ENCODE measurements around the gene MRPL9.

MRPL9 gene

DNA sequence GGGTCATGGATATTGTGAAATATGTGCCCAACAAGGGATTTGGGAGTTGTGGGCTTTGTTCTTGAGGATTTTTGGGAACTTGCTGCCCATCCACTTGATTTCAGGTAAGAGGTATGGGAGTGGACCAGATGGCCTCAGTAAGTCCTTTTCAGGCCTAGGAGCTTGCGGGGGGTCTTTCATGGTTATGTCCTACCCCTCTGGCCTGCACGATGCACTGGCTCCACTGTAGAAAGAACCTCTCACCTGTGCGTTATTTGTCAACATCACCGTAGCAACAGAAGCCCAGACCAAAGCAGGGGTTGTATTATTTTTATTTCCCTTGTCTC, 33.4 kb downstream of the MRPL9 start:
- no peak for DNase-seq (ENCODE audit: low spot score)

DNA sequence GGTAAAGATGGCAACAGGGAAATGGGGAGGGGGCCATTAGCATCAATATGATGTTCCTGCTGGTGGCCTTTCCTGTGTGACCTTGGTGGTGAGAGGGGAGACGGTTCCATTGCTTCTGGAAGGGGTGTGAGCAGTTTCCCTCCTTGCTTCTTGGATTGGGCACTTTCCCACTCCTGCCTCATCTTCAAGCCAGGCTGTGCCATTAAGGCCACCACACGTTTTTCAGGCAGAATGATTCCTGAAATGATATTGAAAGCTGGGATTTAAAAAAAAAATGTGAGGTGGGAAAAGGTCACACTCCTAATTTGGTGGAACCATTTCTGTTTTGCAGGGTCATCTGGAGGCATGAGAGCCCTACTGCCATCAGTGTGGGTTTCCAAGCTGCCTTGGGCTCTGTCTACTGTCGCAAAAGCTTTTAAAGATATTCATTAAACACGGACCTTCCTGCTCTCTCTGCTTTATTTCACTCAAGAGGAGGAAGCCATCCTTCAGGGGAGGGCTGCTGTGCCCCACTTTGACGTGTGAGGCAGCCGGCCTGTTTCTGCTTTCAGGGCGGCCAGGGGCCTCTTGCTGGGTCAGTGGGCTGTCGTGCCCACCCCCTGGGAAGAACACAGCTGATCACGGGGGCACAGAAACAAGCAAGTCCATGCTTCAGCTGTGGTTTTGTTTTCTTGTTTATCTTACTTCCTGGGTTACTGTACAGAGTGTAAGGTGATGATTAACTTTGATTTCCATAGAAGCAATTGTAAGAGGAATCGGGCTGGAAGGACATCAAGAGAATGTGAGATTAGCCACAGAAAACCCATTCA, 33.9 kb downstream of the MRPL9 start:
- DNase-seq (ENCODE audit: low spot score), result no peak

DNA sequence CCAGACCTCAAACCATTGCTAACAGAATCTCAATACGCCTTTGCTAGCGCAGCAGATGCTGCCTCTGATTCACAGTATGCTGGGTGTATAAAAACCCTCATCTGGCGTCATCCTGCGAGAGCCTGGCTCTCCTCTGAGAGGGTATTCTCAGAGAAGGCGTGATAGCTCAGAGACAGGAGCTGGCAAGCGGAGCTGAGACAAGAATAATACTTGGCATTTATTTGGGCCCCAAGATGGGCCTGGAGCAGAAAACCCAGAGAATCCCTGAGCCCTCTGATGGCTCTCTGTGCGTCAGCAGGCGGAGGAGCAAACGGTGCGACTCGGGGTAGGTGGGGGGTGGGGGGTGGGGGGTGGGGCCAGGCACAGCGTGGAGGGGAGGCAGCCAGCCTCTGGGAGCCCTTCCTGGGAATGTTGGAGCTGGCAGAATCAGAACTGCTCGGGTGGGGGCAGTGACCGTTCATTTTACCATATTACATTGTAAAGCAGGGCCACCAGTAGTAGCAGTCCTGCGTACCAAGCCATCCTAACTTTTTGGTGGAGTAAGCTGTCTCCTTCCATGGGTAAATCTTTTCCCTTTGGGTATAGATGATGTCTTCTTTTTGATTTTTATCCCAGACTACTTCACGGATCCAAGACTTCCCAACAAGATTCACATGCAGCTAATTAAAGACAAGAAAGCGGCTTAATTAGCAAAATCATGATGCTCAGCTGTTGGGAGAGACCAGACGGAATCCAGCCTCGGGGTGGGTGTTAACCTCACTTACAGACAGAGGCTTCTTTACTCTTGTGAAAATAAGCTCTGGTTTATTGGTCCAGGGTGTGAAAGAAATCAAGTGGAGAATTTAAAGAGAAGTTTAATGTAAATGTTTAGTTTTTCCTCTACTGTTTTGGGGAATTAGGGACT, 34.9 kb downstream of the MRPL9 start:
- DNase-seq (ENCODE audit: low spot score), result no peak

DNA sequence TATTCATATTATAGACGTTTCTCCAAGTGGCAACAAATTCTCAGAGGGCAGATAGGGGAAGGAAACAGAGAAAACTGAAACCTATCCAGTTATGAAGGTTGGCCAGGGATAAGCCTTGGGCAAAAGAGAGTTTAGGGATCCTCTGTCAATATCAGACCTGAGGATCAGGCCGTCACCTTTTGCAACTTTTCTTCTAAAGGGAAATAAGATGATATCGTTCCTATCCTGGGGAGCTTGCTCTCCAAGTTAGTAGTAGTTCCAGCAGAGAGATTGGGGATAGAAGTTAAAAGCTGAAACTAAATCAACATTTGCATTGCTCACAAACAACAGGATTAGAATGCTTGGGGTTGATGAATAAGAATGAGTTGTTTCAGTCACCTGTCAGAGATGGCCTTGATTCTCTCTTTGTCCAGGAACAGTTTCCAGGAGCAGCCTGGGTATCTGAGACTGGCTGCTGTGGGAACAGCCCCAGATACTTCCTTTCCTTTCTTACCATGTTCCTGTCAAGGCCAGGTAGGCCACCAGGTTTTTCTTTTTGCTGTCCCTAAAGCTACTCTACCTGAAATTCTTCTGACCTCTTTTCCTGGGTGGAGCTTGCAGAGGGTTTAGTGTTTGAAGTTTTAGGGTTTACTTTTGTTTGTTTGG, 39.4 kb downstream of the MRPL9 start:
- DNase-seq (ENCODE audit: low spot score), result no peak

DNA sequence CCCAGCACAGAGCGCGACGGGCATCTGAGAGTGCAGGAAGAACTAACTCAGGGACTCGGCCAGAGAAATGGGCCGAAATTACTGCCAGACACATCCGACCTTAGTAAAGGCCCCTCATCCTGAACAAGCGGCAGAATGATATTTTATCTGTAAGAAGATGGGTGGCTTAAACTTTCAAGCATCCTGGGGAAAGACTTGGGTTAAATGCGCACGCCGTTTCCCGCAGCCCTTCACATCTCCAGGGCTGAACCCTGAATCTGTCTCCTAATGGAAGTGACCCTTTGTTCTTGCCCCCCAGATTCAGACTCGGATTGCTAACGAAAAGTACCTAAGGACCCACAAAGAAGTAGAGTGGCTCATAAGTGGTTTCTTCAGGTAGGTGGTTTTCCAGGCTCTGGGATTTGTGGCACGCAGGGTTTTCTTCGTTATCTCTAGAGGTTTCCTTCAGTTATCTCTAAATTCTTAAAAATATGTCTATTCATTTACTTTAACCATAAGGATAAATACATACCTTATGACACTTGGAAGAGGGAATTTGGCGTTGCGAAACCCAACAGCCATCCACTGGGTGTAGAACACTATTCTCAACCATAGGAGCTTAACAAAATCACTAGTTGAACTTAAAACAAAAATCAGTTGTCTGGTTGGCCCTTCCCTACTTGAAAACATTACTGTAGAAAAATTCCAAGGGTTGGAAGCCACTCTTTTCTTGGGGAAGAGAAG, 41.3 kb downstream of the MRPL9 start:
- DNase-seq (ENCODE audit: low spot score), result no peak

DNA sequence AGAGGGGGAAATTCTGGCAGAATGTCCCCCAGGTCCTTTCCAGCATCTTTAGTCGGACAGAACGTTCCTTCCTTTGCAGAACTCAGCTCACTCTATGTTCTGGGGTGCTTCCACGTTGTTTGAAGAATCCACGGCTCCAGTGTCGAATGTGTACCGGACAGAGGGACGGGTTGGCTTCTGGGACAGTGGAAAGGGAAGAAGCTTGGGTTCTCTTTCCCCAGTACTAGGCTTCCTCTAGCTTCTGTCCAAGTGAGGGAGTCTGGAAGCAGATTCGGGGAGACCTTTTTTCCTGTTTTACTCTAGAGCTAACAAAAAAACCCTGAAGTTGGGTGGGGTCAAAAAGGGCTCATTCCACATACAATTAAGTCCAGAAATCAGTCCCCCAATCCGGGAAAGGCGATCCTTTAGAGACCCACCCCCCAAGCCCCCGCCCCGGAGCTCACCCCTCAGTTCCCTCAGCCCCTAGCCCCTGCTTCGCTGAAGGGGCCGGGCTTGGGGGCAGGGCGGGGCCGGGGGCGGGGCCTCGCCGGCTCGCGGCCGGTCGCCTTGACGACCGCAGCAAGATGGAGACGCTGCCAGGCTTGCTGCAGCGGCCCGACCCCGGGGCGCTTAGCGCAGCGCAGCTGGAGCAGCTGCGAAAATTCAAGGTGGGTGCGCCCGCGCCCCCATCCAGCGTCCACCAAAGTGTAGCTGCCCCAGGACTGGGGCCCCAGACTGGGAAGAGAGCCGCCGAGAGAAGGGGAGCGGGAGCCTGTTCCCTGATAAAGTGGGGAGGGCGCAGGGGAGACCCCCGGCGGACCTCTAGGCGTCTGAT, 42.1 kb downstream of the MRPL9 start, which contains the start of gene RIIAD1:
Gene RIIAD1, plus strand, starts transcription at position 549 of the 814 bp plus-strand sequence. Its CDS starts 15 bp downstream, at position 564.
- peak; percentile 41 for DNase-seq (ENCODE audit: low spot score)

DNA sequence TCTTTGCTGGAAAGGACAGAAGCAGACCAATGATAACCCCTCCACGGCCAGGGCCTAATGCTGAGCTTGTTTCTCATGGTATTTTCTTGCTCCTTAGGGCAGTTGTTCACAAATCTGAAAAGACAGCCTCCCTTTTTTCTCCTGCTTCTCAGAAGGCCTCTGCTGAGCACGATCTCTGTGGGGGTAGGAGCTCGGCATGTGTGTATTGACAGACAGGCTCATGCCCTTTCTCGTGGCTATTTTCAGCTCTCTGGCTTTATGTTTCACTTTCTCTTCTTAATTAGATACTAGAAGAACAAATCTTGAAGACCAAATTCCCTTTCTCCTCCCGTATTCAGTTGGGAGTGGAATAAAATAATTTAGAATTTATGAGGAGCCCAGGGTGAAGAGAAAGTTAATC, 42.7 kb downstream of the MRPL9 start:
- DNase-seq (ENCODE audit: low spot score), result no peak

DNA sequence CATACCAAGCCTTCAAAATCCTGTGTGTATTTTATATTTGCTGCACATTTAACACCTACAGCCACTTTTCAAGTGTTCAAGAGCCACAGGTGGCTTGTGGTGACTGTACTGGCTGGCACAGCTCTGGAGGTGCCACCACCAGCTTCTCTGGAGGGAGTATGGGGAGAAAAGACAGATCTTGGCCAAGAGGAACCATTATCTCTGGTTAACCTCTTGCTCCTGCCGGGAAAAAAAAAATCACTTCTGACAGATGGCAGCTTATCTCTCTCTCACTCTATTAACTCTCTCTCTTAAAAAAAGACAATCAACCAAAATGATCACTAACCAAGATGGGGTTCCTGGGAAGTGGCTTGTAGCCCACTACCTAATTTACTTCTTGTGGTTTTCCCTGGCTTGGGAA, 43.2 kb downstream of the MRPL9 start:
- DNase-seq (ENCODE audit: low spot score), result no peak

DNA sequence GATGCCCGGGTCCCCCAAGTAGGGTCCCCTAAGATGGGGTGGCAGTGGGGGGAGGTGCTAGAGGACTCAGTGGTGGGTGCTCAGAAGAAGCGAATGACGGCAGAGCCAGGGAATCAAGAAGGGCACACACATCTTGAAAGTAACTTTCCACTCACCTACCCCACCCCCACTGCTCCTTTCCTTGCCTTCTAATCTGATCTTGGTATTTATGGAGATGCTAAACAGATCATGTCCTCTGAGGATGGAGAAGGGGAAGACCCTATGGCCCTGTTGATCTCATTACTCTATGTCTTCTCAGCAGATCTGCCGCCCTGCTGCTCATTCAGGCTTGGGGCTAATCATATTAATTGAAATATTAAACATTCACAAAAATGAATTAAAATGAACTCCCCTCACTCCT, 44.6 kb downstream of the MRPL9 start:
- no peak for DNase-seq (ENCODE audit: low spot score)

DNA sequence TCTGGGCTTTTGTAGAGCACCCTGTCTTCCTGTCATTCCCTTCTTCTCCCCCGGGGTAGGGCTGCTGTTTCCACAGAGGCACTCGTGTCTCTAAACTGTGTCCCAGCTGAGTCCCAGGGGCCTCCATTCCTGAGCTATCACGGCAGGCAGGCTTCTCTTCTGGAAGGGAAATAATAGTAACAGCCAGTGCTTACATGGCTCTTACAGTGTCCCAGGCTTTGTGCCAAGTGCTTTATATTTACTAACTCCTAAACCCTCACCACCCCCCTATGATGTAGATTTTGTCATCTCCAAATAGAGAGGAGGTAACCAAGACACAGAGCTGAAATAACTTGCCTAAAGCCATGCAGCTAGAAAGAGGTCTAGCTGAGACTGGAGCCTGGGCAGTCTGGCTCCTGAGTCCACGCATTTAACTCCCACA, 45.3 kb downstream of the MRPL9 start:
- DNase-seq (ENCODE audit: low spot score), result no peak

DNA sequence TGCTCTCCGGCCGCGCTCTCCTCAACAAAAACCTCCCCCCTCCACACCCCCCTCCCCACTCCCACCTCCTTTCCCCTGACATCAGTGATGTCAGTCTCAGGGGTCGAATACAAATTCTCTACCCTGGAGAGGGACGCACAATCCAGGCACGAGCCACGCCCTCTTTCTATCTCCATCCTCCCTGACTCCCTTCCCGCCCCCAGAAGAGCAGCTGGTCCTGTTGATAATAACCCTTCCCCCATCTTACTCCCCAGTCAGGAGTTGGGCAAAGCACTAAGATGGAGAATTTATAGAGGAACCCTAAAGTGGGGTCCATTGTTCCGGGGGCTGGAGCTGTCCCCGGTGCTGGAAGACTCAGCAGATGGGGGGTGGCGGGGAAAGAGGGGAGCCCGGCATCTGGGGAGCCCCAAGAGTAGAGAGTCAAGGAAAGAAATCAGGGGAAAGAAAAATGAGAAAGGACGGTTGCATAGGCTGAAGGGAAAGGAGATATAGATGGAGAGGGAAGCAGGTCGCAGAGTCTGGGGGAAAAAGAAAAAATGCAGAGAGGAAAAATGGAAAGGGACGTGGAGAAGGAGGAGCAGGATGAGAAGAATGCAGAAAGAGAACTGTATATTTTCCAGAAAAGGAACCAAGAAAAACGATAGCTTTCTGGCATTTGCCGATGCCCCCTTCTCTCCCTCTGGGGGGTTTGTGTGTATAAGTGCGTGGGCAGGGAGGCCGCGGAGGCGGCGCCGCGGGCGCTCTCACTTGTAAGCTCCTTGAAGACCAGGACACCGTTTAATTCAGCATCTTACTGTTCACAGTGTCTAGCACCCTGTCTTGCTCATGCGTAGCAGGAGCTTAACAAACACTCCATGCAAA, 46.3 kb downstream of the MRPL9 start, which contains the start of gene CELF3:
Gene CELF3, minus strand, starts transcription at position 33 of the 861 bp plus-strand sequence. CDS start 783 bp downstream, outside the sequence.
- DNase-seq (ENCODE audit: low spot score), result no peak

DNA sequence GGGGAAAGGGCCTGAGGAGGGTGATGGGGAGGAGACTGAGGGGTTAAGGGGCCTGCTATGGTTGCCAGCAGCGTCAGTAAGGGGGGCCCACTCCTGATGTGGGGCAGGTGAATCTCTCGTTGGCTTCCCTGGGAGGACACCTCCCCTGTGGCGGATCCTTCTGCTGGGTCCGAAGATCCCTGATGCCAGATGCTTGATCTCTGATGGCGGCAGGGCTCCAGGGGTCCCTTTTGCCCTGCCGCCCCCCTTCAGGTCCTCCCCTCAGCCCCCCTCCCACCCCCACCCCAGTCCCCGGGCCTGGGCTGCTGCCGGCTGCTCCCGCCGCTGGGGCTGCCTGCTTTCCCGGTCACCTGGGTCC, 46.9 kb downstream of the MRPL9 start:
- no peak for DNase-seq (ENCODE audit: low spot score)

DNA sequence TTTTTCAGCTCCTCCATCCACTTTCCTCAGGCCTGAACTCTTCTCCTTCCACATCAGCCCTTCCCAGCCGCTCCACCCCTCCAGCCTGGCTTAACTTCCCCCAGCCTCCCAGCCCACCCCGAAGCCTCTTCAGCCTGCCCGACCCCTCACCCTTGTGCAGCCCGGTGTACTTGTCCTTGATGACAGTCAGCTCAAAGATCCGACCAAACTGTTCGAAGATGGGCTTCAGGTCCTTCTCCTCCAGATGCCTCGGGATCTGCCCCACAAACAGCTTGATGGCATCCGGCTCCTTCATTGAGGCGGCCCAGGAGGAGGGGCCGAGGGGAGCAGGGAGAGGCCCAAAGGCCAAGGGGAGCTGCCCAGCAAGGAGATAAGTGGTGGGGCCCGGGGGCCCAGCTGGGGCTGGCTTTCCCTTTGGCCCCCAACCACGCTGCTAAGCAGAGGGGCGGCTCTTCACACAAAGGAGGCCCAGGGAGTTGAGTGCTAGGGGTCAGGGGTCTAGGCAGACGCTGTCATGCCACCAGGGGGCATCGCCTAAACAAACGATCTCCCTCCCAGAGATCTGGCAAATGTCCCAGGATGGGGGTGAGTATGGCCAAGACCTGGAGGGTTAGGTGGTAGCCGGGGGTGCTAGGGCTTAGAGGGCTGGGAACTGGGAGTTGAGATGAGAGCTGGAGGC, 47.4 kb downstream of the MRPL9 start:
- no peak for DNase-seq (ENCODE audit: low spot score)

DNA sequence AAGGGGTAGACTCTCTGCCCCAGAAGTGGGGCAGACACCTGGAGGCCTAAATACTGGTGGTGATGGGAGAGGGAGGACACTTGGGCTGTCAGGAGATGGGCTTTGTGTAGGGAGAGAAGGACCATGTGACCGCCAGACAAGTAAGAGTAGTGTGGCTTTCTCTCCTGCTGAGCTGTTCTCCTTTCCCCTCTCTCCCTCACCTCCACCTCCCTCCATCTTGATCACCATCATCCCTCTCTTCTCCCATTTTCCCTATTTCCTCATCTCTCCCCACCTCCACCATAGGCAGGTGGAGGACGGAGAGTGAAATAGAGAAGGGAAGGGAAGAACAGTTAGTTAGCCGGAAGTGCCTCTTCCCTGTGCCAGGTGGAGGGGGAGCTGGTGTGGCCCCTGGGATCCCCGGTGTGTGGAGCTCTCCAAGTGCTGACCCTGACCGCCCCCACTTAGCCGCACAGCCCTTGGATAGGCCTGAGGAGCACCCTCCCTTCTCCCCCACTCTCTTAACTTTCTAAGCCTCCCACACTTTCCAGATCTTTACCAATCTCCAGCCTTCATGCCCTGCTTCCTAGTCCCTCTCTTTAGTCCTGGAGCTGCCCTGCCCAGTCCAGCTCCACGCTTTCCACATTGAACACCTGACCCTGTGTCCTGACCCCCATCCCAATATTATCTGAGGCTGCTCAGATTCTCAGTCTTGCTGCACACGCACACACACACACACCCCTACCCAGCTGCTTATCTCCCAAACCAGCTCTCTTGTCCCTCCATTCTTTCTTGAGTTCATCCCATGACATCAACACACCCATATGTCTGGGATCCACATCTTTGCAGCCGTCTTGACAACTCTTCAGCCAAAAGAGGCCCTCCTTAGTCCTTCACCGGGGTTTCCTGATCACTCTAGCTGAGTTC, 48.2 kb downstream of the MRPL9 start:
- DNase-seq (ENCODE audit: low spot score), result no peak

DNA sequence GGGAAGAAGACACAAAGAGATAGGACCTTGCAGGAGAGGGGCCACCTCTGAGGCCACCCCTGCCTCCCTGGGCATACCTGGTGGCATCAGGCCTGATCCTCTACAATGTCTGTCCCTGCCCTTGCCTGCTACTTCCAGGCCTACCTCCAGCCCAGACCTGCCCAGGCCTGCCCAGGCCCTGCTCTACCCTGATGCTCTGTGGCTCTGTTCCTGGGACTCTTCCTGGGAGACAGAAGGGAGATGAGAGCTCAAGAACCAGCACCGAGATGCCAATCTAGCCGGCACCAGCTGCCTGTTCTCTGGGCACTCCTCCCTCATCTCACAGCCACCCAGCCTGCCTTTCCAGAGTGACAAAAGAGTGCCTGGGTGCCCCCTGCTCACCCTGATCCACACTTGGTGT, 49.4 kb downstream of the MRPL9 start:
- DNase-seq (ENCODE audit: low spot score), result no peak

DNA sequence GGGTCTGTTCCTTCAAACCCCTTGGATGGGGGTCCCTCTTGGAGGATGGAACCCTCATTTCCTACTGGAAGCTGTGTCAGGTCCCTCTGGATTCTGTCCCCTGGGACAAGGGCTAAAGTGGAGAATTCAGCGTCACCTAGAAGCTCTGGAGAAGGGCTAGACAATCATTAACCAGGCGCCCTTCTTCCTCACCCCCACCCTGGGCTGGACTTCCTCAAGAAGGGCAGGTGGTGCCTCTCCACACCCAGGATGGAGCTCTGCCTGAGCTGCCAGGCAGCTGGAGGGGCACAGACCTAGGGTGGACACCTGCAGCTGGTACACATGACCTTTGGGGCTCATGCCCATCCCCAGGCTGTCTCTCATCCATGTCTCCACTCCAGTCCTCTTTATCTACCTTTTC, 50.3 kb downstream of the MRPL9 start:
- no peak for DNase-seq (ENCODE audit: low spot score)

DNA sequence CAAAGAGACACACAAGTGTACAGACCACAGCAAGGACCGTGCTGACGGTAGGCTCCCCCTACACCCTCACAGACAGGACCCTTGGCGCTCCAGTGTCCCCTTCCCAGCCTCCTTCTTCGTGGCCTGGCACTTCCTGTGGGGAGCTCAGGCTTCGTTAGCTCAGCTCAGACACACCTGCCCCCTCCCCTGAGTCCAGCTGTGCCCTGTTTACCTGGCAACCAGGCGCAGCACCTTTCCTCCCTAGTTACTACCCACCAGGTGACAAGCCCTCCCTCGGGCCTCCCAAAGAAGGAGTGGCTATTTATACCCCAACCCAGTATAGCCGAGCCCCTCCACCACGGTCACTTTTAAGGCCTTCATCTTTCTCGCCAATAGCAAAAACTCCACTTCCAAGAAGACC, 51.3 kb downstream of the MRPL9 start:
- no peak for DNase-seq (ENCODE audit: low spot score)

DNA sequence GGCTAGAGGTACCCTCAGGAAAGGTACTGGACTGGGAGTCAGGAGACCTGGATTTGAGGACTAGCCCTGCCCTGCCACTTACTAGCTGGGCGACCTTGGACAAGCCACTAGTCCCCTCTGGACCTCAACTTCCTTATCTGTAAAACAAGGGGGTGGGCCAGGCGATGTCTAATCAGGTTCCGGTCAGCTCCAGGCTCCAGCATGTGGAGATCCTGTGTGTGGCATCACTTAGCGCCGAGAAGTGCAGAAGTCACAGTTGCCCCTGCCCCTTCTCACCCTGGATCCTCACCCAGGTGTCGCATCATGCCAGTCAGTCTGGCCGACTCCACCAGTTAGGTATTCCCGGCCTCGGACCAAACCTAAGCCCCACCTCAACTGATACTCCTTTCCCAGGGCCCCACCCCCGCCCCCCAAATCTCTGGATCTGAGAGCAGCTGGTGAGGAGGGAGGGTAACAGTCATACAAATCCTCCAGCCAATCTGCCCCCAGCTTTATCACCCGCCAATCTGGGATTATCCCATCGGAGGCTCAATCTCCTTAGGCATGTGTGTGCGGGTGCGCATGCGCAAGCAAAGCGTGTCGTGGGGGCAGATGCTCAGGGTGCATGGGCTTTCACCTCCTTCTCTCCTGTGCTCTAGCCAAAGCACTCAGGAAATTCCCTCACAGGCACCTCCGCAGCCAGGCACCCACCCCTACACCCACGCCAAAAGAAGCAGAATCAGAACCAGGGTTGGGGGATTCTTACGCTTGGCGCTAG, 52.1 kb downstream of the MRPL9 start:
- DNase-seq (ENCODE audit: low spot score), result no peak

Data from CD4-positive, alpha-beta T cell treated with Interleukin-15 for 4 hours (primary cell).